GM19328 (cell line): ENCODE measurements around the gene KRT10.

Experiments used
- ATAC-seq: cut with Tn5 transposase; IDR thresholded peaks from one replicate; pipeline ENCODE4 v1.9.1; 2021; ENCODE audit warnings: mild to moderate bottlenecking, moderate library complexity; ENCODE audit not compliant: unreplicated experiment

KRT10 gene

DNA sequence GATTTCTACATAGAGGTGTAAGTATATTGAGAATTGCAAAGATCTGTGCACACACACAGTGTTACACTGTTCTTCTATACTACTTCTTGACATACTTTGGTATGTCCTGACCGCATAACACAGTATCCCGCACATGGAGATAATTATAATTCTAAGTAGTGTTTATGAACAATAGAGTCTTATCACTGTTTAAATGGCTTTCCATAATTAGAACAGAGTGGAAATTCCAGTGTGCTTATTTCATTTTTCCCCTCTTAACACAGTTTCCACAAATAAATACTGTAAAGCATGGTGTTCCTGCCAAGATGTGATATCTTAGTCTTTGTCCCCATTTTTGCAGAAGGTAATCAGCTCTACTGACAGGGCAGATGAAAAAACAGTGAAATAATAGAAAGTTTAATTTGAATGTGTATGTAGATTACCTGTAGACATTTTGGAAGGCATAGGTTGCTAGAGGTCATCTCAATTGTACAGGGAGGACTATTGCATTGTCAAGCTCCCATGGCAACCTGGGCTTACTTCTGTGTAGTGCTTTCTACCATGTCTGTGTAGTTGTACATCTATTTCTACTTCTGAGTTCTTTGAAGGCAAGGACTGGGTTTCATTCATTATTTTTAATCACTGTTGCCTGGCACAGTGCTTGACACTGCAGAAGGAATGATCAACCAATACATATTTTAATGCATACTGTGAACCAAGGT lies 12.5 kb downstream of the KRT10 start:
- no peak for ATAC-seq

DNA sequence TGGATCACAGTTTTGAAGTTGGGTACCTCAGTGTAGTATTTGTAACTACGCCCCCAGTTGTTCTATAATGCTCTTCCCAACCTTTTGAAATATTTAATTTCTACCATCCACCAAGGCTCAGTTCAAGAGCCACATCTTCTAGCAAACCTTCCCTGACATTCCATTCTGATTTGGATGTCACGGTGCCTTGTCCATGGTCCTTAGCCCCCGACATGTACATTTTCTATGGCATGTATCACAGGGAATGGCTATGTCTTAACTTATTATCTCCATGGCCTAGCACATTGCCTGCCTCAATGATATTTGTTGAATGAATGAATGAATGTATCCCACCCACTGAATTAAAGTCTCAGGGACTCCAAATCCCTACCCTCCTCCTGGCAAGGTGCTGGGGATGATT lies 16.3 kb downstream of the KRT10 start:
- no peak for ATAC-seq

DNA sequence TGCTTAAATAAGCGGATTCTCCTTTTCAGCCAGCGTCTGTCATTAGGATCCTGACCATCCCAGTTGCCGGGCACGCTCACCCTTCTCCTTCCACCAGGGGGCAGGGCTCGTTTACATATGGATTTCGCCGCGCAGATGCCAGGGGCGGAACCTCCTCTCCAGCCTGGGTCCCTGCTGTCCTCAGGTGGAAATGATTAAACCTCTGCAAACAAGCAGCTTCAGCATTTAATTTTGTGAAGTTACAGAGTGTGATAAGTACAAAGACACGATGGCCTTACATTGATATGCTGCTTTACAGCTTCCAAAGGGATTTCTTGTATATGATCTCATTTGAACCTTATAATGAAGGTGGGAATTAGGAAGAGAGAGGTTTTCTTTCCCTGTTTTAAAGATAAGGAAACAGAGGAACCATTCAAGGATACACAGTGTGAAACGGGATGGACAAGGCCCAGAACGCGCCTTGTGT lies 18.8 kb downstream of the KRT10 start:
- ATAC-seq = no peak

DNA sequence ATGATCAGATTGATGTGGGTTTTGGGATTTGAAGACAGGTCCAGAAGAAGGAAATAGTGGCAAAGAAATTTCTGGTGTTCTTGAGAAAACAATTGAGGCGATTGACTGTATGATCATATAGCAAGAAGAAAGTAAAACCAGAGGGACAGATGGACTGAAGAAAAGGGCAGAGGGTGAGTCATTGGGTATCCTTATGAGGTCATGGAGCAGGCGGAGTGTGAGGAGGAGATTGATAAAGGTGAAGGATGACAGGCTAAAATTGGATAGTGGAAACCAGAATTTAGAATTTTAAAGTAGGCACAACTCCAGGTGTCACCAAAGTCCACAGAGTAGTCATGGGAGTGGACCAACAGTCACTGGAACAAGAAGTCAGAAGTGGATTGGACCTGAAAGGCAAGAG lies 21.3 kb downstream of the KRT10 start:
- no peak for ATAC-seq

DNA sequence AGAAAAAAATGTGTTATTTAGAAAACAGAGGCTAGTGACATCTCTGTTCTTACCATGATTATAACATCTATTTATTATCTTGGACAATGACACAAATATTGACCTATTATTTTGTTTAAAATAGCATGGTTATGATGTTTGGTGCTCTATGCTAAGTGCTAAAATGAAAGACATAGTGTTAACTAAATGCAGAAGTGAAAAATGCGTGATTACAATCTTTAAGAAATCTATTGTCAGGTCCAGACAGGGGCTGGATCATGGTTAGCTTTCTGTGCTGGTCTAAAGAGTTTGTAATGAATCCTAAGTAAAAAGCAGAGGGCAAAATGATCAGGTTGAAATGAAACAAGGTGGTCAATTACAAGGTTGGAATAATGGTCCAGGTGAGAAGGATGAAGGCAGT lies 22.0 kb downstream of the KRT10 start:
- no peak for ATAC-seq

DNA sequence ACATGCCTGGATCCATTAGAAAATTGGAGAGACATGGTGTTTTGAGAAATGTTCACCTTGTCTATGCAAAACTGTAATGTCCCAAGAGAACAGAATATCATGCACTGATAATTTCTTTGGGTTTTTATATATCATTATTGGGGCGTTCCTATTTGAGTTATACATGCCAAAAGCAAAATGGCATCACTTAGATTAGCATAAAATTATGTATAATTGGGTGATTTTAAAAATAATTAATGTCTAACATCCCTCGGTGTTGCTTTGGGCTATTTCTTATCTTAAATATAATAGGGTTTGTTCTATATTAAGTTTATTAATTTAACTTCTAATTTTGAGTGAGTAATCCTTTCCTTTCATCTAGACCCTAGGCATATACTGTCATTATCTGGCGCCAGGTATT lies 22.6 kb downstream of the KRT10 start, which contains the start of gene KRT28:
KRT28 (minus strand) TSS at position 101 of the 400 bp plus-strand sequence; CDS start at position 35, 66 bp downstream.
- no peak for ATAC-seq

DNA sequence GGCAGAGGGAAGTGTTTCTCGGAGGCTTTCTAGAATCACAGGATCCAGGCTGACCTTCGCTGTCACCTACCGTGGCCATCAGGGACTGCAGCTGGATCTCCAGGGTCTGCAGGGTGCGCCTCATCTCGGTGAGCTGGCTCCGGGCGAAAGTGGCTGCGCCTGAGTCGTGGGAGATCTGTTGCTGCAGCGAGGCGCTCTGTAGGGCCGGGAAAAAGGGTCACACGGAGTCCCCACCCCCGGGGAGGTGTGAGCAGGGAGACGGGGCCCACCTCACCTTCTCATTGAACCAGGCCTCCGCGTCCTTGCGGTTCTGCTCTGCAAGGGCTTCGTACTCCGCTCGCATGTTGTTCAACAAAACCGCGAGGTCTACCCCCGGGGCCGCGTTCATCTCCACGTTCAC lies 25.6 kb downstream of the KRT10 start:
- ATAC-seq = no peak

DNA sequence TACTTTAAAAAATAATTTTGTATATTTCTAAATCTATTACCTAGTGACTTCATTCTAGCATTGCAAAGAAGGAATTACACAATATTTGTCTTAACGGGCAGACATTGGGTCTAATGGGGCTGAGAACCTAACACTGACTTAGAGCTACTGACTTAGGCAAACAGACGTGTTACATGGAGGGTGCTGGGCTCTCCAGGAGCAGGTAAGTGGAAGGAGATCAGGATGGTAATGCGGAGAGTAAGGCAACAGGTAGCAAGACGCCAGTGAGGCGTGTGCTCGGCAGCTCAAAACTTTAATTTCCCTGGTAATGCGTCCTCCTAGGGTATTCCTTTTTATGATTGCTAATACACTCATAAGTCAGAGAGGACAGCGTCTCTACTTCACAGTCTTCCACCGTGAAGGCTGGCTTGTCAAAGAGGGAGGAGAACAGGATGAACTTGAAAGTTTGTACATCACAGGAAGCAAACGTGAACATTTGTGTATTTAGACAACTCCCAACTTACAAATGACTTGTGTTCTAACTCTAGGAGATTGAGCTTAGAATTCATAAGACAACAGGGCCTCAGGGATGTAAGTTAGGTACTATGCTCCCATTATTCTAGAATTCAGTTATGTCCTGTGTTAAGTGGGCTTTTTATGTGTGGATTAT lies 27.3 kb downstream of the KRT10 start:
- ATAC-seq = no peak

DNA sequence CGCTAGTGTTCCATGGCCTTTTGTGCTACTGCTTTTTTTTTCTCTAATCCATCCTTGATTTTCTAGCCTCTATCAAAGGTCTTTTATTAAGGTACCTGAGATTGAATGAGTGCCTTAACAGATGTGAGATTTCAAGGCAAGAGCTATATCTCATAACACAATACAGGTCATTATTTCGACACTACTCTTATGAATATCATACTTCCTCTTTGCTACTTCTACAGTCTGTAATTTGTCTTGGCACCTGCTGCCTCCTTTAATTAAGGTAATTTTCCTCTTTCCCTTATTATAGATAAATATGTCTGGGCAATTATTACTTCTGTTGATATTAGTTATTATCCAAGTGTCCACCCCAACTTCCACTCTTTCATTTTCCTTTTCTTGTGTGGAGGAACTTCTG lies 27.9 kb downstream of the KRT10 start:
- ATAC-seq = no peak

DNA sequence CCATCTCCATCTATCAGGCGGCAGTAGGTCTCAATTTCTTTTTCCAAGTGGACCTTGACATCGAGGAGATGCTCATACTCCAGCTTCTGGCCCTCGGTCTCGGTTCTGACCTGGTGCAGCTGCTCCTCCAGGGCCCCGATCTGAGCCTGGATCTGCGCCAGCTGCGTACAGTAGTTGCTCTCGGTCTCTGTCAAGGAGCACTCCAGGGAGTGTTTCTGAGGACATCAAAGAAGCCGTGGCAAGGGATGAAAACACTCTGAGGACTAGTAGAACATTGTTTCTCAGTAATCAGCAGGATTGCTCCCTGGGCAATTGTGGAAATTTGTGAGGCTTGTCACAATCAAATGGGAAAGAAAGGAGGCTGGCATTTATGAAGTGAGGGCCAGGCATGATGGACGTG lies 28.6 kb downstream of the KRT10 start:
- ATAC-seq = no peak

DNA sequence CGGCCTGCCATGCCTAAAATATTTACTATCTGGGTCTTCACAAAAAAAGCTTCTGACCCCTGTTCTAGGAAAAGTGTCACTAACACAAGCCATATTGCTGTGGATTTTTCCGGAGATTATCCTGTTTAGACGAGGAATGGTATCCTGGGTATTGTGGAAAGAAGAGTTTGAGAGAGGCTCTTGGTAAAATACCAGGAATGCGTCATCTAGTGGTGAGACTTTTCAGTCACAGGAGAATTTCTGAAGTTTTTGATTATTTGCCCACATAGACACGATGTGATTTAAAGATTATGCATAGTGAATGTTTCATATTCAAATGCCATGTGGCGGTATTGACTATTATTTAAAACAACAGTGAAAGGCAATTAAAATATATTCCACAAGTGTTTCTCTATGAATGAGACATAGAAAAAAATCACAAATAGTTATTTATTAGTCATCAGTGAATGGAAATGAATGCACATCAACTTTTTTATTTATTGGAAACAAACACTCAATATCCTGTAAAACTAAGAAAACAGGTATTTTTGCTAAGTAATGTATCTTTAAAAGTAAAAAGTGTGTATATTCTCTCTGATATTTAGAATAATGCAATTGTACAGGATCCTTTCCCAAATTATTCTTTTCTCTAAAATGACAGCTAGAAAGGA lies 30.5 kb downstream of the KRT10 start:
- ATAC-seq = no peak

DNA sequence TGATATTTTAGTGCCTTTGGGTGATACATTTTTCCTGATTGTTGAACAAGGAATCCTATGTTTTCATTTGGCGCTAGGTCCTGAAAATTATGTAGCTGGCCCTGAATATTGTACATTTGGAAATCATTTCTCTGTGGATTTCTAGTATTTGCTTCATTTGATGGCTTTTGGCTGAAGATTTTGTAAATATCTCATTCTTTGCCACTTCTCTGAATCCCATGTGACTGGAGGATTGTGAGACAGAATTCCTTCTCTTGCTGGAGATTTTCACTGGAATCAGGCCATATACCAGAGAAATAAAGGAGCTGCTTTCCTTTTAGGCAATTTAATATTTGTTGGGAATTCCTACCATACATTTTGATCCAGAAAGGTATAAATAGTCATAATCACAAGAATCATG lies 31.3 kb downstream of the KRT10 start:
- ATAC-seq = no peak

DNA sequence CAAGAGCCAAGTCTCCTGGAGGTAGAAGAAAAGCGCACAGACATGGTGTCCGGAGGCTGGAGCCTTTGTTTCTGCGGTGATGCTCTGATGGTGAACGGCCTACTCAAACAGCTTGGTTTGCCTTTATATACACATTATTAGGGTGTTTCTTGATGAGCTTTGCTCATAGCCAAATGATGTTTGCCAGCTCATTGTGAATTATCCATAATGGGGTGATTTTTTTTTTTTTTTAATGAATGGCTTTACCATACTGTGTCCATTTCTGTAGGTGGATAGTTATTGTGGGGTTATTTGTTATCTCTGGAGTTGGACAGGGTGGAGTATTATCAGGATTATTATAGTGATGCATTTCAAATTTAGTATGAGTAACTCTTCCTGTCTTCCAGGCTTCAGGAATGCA lies 40.0 kb downstream of the KRT10 start, which contains the start of gene KRT27:
KRT27 (minus strand) TSS at position 101 of the 400 bp plus-strand sequence; CDS start at position 44, 57 bp downstream.
- ATAC-seq = no peak

DNA sequence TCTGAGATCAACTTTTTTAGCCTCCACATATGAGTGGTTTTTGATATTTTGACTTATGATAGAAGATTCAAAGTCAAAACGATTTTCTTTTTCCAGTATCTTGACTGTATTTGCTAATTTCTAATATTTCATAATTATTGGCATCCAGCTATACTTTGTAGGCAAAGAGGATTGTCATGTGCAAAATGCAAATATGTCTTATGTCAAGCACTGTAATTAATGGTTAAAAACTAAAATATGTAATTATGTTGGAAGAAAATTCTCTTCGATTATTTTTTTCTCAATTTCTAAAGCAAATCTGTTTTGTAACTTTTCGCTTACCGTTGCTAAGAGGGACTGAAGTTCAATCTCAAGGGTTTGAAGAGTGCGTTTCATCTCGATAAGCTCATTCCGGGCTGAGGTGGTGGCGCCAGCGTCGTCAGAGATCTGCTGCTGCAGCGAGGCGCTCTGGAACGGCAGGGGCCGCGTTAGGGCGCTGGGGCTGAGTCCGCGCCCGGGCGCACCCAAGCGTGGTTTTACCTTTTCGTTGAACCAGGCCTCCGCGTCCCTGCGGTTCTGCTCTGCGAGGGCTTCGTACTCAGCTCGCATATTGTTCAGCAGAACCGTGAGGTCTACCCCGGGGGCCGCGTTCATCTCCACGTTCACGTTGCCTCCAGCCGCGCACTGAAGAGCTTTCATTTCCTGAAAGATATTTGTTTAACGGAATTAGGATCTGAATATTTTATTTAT lies 43.1 kb downstream of the KRT10 start:
- ATAC-seq = no peak

DNA sequence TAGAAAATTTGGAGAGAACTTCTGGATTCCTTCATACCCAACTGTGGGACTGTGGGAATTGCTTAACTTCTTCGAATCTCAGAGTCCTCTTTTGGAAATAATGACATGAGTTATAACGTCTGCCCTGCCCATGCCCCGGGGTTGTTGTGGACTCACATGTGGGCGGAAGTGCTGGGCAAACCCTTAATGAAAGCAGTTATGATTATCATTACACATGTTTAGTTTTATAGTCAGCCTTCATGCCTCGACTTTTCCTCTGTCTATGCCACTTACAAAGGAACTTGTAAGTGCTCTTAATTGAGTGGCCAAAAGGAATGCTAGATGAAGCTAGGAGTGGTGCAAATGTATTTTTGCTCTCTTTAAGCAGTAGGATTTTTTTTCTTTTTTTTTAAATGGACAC lies 44.0 kb downstream of the KRT10 start:
- no peak for ATAC-seq

DNA sequence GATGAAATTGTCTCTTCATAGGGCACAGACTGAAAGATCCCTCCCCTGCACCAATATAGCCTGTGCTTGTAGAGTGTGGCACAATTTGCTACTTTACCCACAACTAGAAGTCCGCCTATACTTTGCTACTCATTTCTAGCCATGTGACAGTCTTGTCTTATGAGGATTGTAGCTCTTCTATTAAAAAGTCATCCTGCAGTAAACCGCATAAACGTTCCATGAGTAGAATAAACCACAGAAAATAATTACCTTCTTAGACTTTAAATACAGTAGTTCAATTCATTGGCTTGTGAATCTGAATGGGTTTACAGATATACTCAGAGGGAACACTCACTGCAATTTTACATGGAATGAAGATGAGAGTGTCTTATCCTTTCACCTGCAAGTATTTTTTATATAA lies 44.4 kb downstream of the KRT10 start:
- no peak for ATAC-seq

DNA sequence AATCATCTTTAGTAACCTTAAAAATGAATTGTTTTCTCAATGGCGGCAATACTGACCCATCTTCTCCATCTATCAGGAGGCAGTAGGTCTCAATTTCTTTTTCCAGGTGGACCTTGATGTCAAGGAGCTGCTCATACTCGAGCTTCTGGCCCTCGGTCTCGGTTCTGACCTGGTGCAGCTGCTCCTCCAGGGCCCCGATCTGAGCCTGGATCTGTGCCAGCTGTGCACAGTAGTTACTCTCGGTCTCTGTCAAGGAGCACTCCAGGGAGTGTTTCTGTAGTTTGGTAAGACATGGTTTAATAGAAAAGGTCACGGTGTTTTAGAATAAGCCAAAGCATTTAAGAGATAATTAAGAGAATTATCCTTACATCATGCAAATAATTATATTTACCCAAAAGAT lies 45.0 kb downstream of the KRT10 start:
- no peak for ATAC-seq

DNA sequence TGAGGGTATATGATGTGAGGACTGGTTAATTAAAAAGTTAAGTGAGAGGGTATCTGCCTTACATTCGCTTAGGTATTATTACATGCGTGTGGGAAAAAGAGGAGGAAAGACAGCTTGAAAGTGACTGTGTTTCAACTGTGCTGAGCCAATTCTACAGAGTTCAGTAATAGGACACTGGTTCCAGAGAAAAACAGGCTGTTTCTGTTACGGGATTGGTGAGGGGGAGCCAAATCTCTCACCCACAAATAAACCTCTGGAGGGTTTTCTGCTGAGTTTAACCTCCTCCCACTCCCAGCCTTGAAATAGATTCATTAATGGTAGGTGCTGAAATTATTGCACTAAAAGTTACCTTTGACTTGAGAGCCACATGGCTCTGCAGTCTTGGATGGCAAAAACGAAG lies 46.5 kb downstream of the KRT10 start:
- no peak for ATAC-seq

DNA sequence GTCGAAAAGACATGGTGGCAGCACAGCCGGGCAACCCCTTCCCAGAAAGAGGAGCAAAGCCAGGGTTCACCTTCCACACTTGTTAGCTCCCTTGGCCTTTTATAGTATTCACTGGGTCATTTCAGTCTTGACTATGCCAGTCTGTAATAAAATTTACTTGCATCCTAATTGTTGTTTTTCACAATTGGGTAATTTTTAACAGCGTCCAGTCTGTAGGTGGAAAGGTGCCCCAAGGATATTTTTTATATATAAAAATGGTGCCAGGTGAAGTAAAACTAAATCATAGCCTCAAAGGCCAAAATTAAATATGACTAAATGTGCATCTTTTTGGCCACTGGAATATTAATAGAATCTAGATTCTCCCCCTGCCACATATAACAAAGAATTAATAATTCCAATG lies 50.3 kb downstream of the KRT10 start, which contains the start of gene KRT26:
KRT26 (minus strand) TSS at position 101 of the 400 bp plus-strand sequence; CDS start at position 13, 88 bp downstream.
- ATAC-seq = no peak
